GM12873 (cell line): Measurements from ENCODE around the gene RNF43.

Experiments used
- TF ChIP-seq, protein P1 (sequence below): IDR thresholded peaks from 2 replicates; pipeline ENCODE4 v1.5.1; 2012; ENCODE audit warnings: low read depth, mild to moderate bottlenecking, moderate library complexity, low read length, control low read depth; ENCODE audit not compliant: insufficient read depth; ENCODE audit errors: missing control alignments

The RNF43 gene

GRCh38 chr17:58417300-58418092 lies at the start of gene RNF43:
RNF43 (minus strand) TSS chr17:58417534; CDS start chr17:58415577, 1,957 bp downstream.
- TF ChIP-seq, protein P1, sequence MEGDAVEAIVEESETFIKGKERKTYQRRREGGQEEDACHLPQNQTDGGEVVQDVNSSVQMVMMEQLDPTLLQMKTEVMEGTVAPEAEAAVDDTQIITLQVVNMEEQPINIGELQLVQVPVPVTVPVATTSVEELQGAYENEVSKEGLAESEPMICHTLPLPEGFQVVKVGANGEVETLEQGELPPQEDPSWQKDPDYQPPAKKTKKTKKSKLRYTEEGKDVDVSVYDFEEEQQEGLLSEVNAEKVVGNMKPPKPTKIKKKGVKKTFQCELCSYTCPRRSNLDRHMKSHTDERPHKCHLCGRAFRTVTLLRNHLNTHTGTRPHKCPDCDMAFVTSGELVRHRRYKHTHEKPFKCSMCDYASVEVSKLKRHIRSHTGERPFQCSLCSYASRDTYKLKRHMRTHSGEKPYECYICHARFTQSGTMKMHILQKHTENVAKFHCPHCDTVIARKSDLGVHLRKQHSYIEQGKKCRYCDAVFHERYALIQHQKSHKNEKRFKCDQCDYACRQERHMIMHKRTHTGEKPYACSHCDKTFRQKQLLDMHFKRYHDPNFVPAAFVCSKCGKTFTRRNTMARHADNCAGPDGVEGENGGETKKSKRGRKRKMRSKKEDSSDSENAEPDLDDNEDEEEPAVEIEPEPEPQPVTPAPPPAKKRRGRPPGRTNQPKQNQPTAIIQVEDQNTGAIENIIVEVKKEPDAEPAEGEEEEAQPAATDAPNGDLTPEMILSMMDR = peak; percentile 84

GRCh38 chr17:58455491-58455890 lies 38.2 kb upstream of the RNF43 start:
- TF ChIP-seq, protein P1 = no peak

GRCh38 chr17:58452738-58453137 lies 35.4 kb upstream of the RNF43 start:
- TF ChIP-seq, protein P1 = no peak

DNA sequence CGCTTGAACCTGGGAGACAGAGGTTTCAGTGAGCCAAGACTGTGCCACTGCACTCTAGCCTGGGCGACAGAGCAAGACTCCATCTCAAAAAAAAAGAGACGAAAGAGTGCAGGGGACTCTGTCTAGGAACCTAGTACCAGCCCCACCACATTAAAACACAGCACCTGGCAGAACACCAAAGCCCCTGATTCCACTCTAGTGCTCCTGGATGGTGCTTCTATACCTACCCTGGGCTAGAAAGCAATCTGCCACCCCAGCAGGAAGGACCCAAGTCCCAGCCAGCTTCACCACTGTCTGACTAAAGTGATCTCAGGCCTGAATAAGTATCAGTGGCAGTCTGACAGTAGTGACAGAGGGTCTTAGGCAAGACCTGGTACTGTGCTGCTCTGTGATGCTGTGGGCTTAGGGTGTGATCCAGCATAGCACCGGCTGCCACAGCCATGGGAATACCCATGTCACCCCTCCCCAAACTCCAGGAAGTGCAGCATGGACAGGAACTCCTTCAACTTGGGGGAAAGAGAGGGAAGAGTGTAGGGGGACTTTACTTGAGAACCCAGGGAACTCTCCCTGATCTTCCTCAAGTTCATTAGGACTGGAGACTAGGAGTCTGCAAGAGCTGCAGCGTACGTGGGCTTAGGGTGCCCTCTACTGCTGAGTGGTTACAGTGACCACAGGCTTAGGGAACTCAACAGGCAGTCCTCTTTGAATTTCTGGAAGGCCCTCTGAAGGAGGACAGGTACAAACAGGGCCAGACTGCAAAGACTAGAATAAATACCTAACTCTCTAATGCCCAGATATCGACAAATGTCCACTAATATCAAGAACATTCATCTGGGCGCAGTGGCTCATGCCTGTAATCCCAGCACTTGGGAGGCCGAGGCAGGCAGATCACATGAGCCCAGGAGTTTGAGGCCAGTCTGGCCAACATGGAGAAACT lies 30.0 kb upstream of the RNF43 start:
- TF ChIP-seq, protein P1 = peak; percentile 93

- TF ChIP-seq, protein P1 = no peak
Measured at GRCh38 chr17:58446086-58446485, 28.8 kb upstream of the RNF43 start.

DNA sequence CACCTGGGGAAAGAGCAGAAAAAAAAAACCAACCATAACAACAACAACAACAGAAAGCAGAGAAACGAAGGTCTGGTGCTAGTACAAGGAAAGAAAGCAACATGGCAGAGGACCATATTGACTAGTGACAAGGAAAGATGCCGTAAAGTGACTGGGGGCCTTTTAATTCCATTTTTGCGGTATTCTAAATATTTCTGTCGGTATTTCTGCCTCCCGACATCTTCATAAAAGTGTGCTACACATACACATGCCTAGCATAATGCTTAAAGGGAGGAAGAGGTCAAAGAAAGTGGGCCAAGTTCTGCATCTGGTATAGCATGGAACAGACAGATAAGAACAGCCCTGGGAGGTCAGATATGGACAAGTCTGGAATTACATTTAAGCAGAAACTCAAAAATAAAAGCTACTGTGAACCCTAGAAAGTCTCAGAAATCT lies 19.5 kb upstream of the RNF43 start:
- TF ChIP-seq, protein P1 = no peak

DNA sequence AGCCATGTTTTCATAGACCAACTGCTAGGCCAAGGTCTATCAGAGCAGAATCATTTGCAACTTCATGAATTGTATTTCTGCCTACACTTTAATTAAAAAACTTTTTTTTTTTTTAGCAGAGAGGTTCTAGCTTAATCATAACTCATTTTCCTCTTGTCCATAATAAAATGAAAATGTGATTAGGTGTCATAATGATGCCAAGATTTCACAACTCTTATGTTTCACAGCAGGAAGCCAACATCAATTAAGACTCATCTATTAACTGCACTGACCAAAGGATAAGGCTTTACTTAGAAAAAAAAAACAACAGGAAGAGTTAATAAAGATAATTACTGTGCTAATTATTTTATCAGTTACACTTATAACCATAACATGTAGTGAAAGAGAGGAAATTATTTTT lies 18.9 kb upstream of the RNF43 start:
- TF ChIP-seq, protein P1 = no peak
